HG03342 (cell line): ENCODE measurements around the gene WASL.
A peak's percentile ranks its signal among the peaks of the same experiment; 100 is the strongest.
"Not testable (repeated sequence)": the region's sequence is repeated elsewhere in the genome, so short reads cannot be mapped to it uniquely, and the experiment has no call there.

Experiments used
- ATAC-seq: cut with Tn5 transposase; IDR thresholded peaks from one replicate; pipeline ENCODE4 v1.9.1; 2021; ENCODE audit warnings: mild to moderate bottlenecking, moderate library complexity; ENCODE audit not compliant: unreplicated experiment

Gene WASL

DNA sequence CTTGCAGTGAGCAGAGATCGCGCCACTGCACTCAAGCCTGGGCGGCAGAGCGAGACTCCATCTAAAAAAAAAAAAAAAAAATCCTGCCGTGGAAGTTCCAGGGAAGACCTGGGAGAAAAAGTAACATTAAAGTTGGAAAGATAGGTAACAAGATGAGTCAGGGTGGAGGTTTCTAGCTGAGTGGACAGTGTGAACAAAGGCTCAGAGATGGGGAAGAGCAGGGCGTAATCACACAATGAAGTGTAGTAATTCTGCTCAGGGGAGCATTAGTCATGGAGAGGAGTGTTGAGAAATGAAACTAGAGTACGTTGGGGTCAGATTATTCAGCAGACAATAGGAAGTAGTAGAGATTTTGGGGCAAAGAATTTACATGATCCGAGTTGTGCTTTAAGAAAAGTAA lies 21.6 kb upstream of the WASL start:
- peak; percentile 99 for ATAC-seq

- ATAC-seq: no peak
These were observed 20.6 kb upstream of the WASL start for GRCh38 chr7:123769371-123769770.

DNA sequence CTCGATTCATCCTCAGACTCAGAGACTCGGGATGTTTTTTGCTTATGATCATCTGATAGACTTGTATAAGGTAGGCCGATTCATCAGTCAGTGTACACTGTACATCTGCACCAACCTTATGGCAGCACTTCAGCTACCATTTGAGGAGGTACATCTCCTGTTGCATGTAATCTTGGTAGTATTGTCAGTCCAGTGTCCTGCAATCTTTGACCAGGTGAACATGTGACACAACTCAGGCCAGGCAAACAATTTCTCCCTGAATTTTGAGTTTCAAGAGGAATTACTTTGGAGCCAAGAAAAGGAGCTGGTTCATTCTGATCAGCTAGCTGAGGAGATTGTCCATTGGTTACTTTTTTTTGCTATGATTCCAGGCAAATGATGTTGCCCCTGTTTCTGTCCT lies 19.7 kb upstream of the WASL start:
- no peak for ATAC-seq

DNA sequence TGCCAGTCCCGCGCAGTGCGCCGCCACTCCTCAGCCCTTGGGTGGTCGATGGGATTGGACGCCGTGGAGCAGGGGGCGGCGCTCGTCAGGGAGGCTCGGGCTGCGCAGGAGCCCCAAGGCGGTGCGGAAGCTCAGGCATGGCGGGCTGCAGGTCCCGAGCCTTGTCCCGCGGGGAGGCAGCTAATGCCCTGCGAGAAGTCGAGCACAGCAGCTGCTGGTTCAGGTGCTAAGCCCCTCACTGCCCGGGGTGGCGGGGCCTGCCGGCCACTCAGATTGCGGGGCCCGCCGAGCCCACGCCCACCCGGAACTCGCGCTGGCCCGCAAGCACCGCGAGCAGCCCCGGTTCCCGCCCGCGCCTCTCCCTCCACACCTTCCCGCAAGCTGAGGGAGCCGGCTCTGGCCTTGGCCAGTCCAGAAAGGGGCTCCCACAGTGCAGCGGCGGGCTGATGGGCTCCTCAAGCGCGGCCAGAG lies 14.4 kb upstream of the WASL start:
- ATAC-seq: no peak

DNA sequence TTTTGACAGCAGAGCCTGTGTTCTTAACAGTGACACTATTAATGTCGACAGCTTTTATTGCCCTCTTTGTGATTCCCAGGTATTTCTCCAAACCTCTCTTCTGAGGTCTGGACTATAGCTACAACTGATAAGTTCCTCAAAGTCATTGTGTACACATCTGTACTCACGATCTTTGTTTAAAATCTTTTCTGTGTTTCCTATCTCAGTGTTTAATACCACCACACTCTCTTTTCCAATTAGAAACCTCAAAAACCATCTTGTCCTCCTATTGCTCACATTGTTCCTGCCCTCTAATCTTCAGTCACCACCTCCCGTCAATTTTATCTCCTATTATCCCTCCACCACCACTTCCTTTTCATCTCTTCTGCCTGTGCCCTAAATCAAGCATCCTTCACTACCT lies 12.9 kb upstream of the WASL start:
- ATAC-seq: no peak

- ATAC-seq: no peak
These were observed 8.3 kb upstream of the WASL start for GRCh38 chr7:123757095-123757494.

DNA sequence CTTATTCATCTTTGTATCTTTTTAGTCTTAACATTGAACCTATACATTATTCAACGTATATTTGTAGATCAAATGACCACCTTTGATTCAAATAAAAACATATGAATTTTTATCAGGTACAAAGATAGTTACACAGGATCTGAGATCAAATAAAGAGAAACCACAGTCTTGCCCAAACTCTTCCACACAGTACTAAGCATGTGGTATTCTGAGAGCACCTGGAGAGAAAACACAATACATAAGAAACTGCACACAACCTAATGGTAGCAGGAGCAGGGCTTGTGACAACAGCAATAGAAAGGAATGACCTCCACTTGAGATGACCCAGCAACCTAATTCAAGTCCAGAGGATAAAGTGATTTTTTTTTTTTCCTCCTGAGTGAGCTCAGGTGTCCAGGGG lies 6.5 kb upstream of the WASL start:
- ATAC-seq: no peak

DNA sequence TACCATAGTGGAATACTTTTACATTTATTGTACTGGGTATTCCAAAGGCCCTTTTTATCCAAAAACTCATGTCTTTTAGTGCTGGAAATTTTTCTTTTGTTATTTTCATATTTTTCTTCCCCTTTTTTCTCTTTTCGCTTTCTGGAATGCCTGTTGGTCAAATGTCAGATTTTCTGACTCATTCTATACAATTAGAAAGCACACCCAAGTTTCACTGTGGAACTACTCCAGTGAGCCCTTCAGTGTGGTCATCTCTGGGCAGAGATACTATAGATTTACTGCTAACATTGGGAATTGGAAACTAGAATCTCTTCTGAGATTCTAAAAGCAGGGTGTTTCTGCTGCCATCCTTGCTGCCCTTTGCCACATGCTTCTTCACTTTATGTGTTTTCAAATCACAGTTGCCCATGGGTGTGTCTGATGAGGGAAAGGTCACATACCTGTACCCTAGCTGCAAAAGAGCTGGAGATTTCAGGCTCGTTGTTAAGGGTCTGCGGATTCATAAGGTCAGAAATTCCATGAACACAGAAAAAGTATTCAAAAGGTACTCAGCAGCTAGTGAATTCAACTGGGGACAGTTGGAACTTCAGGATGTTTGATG lies 5.6 kb upstream of the WASL start:
- ATAC-seq: no peak

- ATAC-seq: no peak
These were observed 3.7 kb upstream of the WASL start for GRCh38 chr7:123752534-123752933.

GRCh38 chr7:123751821-123752220 lies 3.0 kb upstream of the WASL start:
- ATAC-seq: no peak

DNA sequence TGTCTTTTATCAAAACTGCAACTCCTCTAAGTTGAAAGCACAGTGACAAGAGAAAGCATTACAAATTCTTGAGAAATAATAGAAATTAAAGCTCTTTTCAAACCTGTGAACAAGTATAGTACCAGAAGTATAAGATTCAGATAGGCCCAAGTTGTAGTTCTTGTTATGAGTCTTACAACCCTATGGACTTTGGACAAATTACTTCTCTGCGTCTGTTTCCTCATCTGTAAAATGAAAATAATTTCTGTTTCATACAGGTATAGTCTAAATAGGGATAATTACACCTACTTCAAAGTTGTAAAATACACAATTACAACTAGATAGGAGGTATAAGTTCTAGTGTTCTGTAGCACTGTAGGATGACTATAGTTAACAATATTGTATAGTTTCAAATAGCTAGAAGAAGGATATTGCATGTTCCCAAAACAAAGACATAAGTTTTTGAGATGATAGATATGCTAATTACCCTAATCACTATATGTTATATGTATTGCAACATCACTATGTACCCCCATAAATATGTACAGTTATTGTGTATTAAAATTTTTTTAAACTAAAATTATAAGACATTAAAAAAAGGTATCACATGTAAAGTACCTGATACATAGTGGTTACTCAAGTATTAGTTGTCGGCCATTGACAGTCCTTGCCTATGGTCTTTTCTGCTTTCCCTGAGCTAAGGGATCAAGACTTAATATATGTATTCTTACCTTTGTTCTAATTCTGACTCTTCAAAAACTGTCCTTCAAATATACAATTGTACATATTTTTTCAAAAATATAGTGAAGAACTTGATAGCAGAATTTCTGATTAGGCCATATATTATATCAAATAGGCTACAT lies 1.8 kb upstream of the WASL start:
- no peak for ATAC-seq

DNA sequence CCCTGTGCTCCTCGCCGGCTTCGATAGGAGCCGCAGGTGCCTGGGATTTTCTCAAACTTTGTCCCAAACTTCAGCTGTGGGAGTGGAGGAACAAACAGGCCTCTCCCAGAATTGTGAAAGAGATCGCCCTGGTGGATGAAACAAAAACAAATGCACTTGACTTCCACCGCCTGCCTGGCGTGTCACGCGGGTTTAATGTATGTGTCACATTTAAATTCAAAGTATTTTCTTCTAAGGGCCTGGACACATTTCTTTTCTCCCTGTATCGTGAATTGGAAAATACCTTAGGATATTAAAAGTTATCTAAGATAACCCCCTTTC lies 694 bp upstream of the WASL start:
- peak; percentile 27 for ATAC-seq

DNA sequence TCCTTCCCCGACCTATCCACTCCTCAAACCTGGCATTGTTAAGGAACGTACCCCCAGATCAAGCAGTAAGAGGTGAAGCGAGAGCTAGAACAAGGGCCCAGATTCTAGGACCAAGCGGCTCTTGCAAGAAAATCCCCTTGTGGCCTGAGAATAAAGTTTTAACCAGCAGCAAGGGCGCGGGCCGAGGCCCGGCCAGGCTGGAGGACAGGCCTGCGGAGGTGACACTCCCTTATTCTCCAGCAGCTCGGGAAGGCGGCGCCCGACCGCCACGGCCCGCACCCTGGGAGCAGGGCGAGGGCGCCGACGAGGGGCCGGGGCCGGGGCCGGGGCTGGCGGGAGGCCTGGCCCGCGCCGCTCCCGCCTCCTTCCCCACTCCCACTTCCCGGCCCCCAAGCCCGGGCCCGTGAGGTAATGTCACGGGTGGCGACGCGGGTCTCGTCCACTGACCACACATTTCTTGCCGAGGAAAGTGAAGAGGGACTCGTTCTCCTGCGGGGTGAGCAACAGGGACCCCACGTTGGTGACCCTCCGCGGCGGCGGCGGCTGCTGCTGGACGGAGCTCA lies 551 bp downstream of the WASL start:
- ATAC-seq: peak; percentile 23

GRCh38 chr7:123747620-123748141 lies 1.1 kb downstream of the WASL start:
- no peak for ATAC-seq

DNA sequence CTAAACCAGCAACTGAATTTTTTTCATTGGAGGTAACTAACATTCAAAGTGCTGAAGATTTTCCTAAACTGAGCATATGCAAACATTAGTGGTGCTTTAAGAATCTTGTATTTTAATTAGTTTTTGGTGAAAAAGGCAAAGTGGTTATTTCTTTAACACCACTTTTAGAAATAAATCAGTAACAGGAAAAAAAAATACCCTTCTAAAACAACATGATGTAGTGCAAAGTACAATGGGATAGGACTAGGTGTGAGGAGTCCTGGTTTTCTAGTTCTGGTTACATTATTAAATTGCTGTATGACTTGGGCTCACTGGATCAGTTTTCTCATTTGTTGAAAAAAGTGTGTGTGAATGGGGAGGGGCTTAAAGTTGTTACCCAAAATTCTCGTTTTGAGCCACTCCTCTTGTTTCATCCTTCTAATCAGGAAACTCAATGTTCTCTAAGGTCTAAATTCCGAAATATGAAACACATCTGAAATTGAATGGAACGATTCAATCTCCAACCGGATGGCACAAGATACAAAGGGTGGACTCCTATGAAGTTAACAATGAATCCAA lies 1.8 kb downstream of the WASL start:
- ATAC-seq: no peak

DNA sequence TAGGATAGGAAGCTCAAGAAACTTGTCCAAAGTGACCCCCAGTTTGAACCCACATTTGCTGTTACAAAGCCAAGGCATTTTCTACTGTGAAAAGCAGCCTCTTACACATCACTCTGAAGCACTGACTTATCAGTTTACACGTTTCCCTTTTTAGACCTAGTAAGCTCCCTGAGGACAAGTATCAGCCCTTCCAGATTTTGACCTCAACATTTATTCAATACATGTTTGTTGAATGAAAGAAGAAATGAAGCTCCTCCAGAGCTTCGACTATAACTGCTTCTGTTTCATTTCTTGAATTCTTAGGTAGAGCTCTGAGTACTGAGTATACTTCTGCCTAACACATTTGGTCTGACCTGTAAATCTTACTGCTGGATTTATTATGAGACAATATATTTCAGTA lies 2.7 kb downstream of the WASL start:
- ATAC-seq: no peak

DNA sequence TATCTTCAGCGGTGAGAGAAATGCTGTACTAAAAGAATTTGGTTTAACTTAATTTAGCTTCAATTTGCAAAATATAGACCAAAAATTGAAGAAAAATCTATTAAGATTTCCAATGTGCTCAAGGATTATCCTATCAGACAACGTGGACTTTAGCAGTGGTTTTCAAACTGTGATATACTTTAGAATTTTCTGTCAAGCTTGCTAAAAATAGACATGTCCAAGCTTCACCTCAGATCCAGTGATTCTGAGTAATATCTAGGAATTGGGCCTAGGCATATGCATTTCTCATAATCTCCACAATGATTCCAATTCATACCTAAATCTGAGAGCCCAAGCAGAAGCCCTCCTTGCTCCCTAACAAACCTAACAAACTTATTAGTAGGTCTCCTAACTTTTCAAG lies 3.4 kb downstream of the WASL start:
- ATAC-seq: no peak

DNA sequence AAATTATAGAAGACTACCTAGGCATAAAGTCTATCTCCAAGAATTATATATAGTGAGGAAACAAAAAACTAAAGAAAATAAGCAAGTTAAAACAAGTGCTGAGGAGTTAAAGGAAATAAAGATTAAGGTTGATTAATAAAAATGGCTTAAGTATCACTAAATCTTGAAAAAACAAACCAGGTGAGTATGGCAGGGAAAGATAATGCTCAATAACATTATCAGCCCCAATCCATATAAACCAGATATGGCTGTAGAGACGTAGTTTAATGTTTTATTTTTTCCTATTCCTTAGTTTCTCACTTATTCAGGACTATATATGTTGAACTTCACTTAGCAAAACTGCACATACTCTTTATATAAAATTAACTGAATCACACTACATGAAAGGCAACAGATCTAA lies 4.4 kb downstream of the WASL start:
- no peak for ATAC-seq

DNA sequence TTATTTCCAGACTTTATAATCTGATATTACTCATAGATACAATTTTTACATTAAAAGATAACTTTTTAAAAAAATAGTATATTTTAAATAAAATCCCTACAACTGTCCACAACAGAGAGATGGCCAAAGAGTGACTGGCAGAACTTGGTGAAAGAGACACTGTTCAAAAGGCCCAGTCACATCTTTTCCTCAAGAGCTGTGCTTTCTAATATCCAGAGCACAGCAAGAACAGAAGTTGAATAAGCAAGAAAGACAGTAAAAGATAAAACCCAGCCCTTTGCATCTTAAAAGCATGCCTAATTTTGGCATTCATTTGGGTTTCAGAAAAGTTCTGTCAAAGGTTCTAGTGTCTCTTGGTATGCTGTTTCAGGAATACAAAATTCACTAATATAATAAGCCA lies 6.9 kb downstream of the WASL start:
- ATAC-seq: no peak

DNA sequence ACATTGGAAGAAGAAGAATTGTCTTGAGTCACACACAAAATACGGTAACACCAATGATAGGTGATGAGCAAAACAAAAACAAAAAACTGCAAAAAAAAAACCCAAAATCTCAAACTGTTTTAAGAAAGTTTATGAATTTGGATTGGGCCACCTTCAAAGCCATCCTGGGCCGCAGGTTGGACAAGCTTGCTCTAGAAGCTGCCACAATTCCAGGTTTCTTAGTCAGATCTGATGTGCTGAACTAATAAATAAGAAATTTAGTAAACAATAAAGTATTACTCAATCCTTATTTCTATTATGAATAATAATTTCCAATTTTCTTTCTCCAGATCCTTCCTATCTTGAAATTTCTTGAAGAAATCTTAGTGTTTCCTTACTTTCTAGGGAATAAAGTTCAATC lies 10.0 kb downstream of the WASL start:
- no peak for ATAC-seq

DNA sequence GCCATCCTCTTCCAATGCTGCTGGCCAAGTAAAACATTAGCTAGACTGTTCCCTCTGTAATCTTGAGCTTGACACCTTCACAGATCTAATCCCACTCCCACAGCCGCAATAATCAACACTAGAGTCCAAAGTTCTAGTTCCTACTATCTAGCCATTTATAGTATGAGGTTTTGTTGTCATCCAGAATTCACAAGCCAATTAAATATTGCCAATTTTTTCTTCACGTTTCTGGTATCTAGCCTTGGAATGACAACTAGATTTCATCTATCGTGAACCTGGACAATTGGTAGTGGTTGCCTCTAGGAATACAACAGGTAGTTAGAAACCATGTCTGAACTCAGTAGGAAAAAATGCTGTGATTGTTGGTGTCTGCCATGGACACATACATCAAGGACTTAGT lies 10.4 kb downstream of the WASL start:
- ATAC-seq: no peak

GRCh38 chr7:123737168-123737674 lies 11.6 kb downstream of the WASL start:
- ATAC-seq: not testable (repeated sequence)
